HEK293 (cell line): Measurements from ENCODE around the gene HABP4.
A peak's percentile ranks its signal among the peaks of the same experiment; 100 is the strongest.

Experiments used
- AEBP2 ChIP-seq: fragments of 450-650 bp; formaldehyde crosslinking; IDR thresholded peaks from 2 replicates; pipeline ENCODE4 v1.5.1; 2016; ENCODE audit warnings: missing biosample characterization, missing genetic modification characterization, borderline replicate concordance
- BCL11B ChIP-seq: fragments of 450-650 bp; formaldehyde crosslinking; IDR thresholded peaks from 2 replicates; pipeline ENCODE4 v1.5.1; 2016; ENCODE audit warnings: low read depth, missing biosample characterization, missing genetic modification characterization
- HOXA7 ChIP-seq: sonication (generic); formaldehyde crosslinking; IDR thresholded peaks from 2 replicates; pipeline ENCODE4 v1.8.1; 2022; ENCODE audit warnings: missing genetic modification reagents, borderline replicate concordance
- INSM2 ChIP-seq: fragments of 450-650 bp; formaldehyde crosslinking; IDR thresholded peaks from 2 replicates; pipeline ENCODE4 v1.5.1; 2016; ENCODE audit warnings: missing biosample characterization, missing genetic modification characterization
- MZF1 ChIP-seq: fragments of 450-650 bp; formaldehyde crosslinking; IDR thresholded peaks from 2 replicates; pipeline ENCODE4 v1.5.1; 2017; ENCODE audit warnings: missing biosample characterization, missing genetic modification characterization, borderline replicate concordance
- OSR2 ChIP-seq: fragments of 450-650 bp; formaldehyde crosslinking; IDR thresholded peaks from 2 replicates; pipeline ENCODE4 v1.5.1; 2016; ENCODE audit warnings: missing biosample characterization, missing genetic modification characterization
- PATZ1 ChIP-seq: fragments of 450-650 bp; formaldehyde crosslinking; IDR thresholded peaks from 2 replicates; pipeline ENCODE4 v1.5.1; 2016; ENCODE audit warnings: missing biosample characterization, missing genetic modification characterization
- PRDM1 ChIP-seq: fragments of 450-650 bp; formaldehyde crosslinking; IDR thresholded peaks from 2 replicates; pipeline ENCODE4; 2016; ENCODE audit warnings: missing biosample characterization, missing genetic modification characterization
- SETDB1 ChIP-seq: IDR thresholded peaks from one replicate; pipeline ENCODE4 v1.6.1; 2017; ENCODE audit warnings: mild to moderate bottlenecking, low read length, moderate library complexity, mixed read lengths; ENCODE audit not compliant: insufficient read length
- YY2 ChIP-seq: fragments of 450-650 bp; formaldehyde crosslinking; IDR thresholded peaks from 2 replicates; pipeline ENCODE4 v1.5.1; 2016; ENCODE audit warnings: missing biosample characterization, missing genetic modification characterization
- ZBTB20 ChIP-seq: fragments of 450-650 bp; formaldehyde crosslinking; IDR thresholded peaks from 2 replicates; pipeline ENCODE4 v1.5.1; 2016; ENCODE audit warnings: missing biosample characterization, missing genetic modification characterization
- ZBTB21 ChIP-seq: fragments of 450-650 bp; formaldehyde crosslinking; IDR thresholded peaks from 2 replicates; pipeline ENCODE4 v1.5.1; 2017; ENCODE audit warnings: missing biosample characterization, missing genetic modification characterization
- ZNF10 ChIP-seq: fragments of 450-650 bp; formaldehyde crosslinking; IDR thresholded peaks from 2 replicates; pipeline ENCODE4 v1.5.1; 2017; ENCODE audit warnings: missing biosample characterization, missing genetic modification characterization
- ZNF114 ChIP-seq: fragments of 450-650 bp; formaldehyde crosslinking; IDR thresholded peaks from 2 replicates; pipeline ENCODE4 v1.5.0; 2017; ENCODE audit warnings: missing biosample characterization, missing genetic modification characterization
- ZNF138 ChIP-seq: fragments of 450-650 bp; formaldehyde crosslinking; IDR thresholded peaks from 2 replicates; pipeline ENCODE4 v1.5.1; 2016; ENCODE audit warnings: missing biosample characterization, missing genetic modification characterization, borderline replicate concordance
- ZNF280D ChIP-seq: fragments of 450-650 bp; formaldehyde crosslinking; IDR thresholded peaks from 2 replicates; pipeline ENCODE4 v1.5.1; 2016; ENCODE audit warnings: missing biosample characterization, missing genetic modification characterization
- ZNF292 ChIP-seq: fragments of 450-650 bp; formaldehyde crosslinking; IDR thresholded peaks from 2 replicates; pipeline ENCODE4 v1.5.1; 2016; ENCODE audit warnings: low read depth, missing biosample characterization, missing genetic modification characterization, borderline replicate concordance
- ZNF335 ChIP-seq: fragments of 450-650 bp; formaldehyde crosslinking; conservative IDR thresholded peaks from 2 replicates; pipeline ENCODE4 v1.5.1; 2016; ENCODE audit warnings: missing biosample characterization, missing genetic modification characterization
- ZNF341 ChIP-seq: fragments of 450-650 bp; formaldehyde crosslinking; IDR thresholded peaks from 2 replicates; pipeline ENCODE4; 2016; ENCODE audit warnings: low read depth, missing biosample characterization, missing genetic modification characterization
- ZNF362 ChIP-seq: fragments of 450-650 bp; formaldehyde crosslinking; IDR thresholded peaks from 2 replicates; pipeline ENCODE4 v1.5.1; 2016; ENCODE audit warnings: missing biosample characterization, missing genetic modification characterization
- ZNF37A ChIP-seq: fragments of 450-650 bp; IDR thresholded peaks from 2 replicates; pipeline ENCODE4 v1.5.1; 2018; ENCODE audit warnings: missing biosample characterization, missing genetic modification characterization
- ZNF558 ChIP-seq: fragments of 450-650 bp; formaldehyde crosslinking; IDR thresholded peaks from 2 replicates; pipeline ENCODE4 v1.5.1; 2016; ENCODE audit warnings: missing biosample characterization, missing genetic modification characterization
- ZNF629 ChIP-seq: fragments of 450-650 bp; formaldehyde crosslinking; IDR thresholded peaks from 2 replicates; pipeline ENCODE4 v1.5.1; 2017; ENCODE audit warnings: missing biosample characterization, missing genetic modification characterization
- ZNF677 ChIP-seq: fragments of 450-650 bp; IDR thresholded peaks from 2 replicates; pipeline ENCODE4 v1.5.0; 2018; ENCODE audit warnings: missing biosample characterization, mild to moderate bottlenecking, missing genetic modification characterization, moderate library complexity
- ZNF707 ChIP-seq: fragments of 450-650 bp; formaldehyde crosslinking; IDR thresholded peaks from 2 replicates; pipeline ENCODE4 v1.5.1; 2016; ENCODE audit warnings: missing biosample characterization, missing genetic modification characterization
- ZSCAN30 ChIP-seq: fragments of 450-650 bp; IDR thresholded peaks from 2 replicates; pipeline ENCODE4 v1.5.1; 2018; ENCODE audit warnings: missing biosample characterization, mild to moderate bottlenecking, missing genetic modification characterization, moderate library complexity
- ZXDB ChIP-seq: fragments of 450-650 bp; formaldehyde crosslinking; IDR thresholded peaks from 2 replicates; pipeline ENCODE4 v1.5.1; 2016; ENCODE audit warnings: missing biosample characterization, missing genetic modification characterization
- TF ChIP-seq, protein P1 (sequence below): fragments of 450-650 bp; formaldehyde crosslinking; IDR thresholded peaks from 2 replicates; pipeline ENCODE4 v1.5.1; 2016; ENCODE audit warnings: missing biosample characterization, missing genetic modification characterization

Gene HABP4

DNA sequence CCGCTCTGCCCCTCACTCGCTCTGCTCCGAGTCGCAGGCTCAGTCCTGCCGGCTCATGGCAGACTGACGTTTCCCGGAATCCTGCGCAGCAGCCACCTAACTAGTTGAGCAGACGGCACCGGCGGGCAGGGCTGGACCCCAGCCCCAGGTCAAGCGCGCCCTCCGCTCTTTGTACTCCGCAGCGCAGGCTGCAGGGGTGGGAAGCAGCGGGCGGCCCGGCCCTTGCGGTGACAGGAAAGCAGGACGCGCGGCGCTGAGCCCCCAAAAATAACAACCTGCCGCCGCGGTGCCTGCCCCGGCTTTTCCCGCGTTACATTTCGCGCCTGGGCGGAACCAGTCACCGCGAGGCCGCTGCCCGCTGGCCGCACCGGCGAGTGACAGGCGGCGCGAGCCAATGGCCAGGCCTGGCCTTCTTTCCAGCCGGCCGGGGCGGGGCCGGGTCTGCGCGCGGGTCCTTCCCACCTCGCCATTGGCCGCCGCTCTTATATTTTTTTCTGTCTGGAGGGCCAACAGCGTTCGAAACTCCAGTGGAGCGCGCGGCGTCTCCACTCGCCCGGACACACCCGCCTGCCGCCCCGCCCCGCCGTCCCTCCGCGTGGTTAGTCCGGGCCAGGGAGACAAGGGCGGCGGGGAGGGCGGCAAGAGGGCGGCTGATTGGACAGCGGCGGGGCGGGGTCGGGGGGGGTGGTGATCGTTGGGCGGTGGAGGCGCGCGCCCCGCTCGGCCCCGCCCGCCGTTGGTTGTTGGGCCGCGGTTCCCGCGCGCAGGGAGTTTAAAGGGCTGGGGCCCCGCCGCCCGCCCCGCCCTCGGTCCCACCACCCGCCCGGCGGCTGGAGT lies 31.7 kb upstream of the HABP4 start, which contains the start of gene ZNF367 (continued):
- TF ChIP-seq ZSCAN30 (tag by site-specific recombination) (peak; percentile 52), ZNF114 (tag by site-specific recombination) (no peak), ZNF138 (no peak), ZNF10 (tag by site-specific recombination) (peak; percentile 59; the same call in 1 of the 2 replicates), INSM2 (tag by site-specific recombination) (peak; percentile 41; the same call in 1 of the 2 replicates), ZNF37A (tag by site-specific recombination) (no peak), HOXA7 (CRISPR knock-in tag) (peak; percentile 85; the same call in 1 of the 2 replicates), ZNF629 (tag by site-specific recombination) (peak; percentile 54), ZXDB (tag by site-specific recombination) (peak; percentile 77), ZNF280D (tag by site-specific recombination) (no peak), MZF1 (tag by site-specific recombination) (no peak), ZNF558 (tag by site-specific recombination) (no peak), ZNF292 (tag by site-specific recombination) (no peak), SETDB1 (no peak), ZBTB21 (tag by site-specific recombination) (peak; percentile 40; the same call in 1 of the 2 replicates), PRDM1 (tag by site-specific recombination) (no peak), PATZ1 (tag by site-specific recombination) (no peak; the same call in 1 of the 2 replicates), ZNF707 (tag by site-specific recombination) (no peak), ZNF335 (tag by site-specific recombination) (peak; percentile 17), BCL11B (tag by site-specific recombination) (no peak), ZNF362 (peak; percentile 85), ZNF341 (tag by site-specific recombination) (no peak), OSR2 (tag by site-specific recombination) (no peak), YY2 (tag by site-specific recombination) (no peak), ZNF677 (tag by site-specific recombination) (no peak), AEBP2 (no peak), ZBTB20 (peak; percentile 44; the same call in 1 of the 2 replicates)
- TF ChIP-seq, protein P1, sequence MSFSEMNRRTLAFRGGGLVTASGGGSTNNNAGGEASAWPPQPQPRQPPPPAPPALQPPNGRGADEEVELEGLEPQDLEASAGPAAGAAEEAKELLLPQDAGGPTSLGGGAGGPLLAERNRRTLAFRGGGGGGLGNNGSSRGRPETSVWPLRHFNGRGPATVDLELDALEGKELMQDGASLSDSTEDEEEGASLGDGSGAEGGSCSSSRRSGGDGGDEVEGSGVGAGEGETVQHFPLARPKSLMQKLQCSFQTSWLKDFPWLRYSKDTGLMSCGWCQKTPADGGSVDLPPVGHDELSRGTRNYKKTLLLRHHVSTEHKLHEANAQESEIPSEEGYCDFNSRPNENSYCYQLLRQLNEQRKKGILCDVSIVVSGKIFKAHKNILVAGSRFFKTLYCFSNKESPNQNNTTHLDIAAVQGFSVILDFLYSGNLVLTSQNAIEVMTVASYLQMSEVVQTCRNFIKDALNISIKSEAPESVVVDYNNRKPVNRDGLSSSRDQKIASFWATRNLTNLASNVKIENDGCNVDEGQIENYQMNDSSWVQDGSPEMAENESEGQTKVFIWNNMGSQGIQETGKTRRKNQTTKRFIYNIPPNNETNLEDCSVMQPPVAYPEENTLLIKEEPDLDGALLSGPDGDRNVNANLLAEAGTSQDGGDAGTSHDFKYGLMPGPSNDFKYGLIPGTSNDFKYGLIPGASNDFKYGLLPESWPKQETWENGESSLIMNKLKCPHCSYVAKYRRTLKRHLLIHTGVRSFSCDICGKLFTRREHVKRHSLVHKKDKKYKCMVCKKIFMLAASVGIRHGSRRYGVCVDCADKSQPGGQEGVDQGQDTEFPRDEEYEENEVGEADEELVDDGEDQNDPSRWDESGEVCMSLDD (tag by site-specific recombination) = peak; percentile 86
